NCI-H2227 (cell line): ENCODE data around the gene MRPS33.
"Not testable (repeated sequence)": the region's sequence is repeated elsewhere in the genome, so short reads cannot be mapped to it uniquely, and the experiment has no call there.

Experiments used
- DNase-seq: peaks from one replicate; lab custom pipeline; 2025; ENCODE audit not compliant: unreplicated experiment; lab: John Stamatoyannopoulos, UW

Gene MRPS33

GRCh38 chr7:141012696-141013344 is 1.9 kb downstream of the MRPS33 start:
- no peak for DNase-seq

DNA sequence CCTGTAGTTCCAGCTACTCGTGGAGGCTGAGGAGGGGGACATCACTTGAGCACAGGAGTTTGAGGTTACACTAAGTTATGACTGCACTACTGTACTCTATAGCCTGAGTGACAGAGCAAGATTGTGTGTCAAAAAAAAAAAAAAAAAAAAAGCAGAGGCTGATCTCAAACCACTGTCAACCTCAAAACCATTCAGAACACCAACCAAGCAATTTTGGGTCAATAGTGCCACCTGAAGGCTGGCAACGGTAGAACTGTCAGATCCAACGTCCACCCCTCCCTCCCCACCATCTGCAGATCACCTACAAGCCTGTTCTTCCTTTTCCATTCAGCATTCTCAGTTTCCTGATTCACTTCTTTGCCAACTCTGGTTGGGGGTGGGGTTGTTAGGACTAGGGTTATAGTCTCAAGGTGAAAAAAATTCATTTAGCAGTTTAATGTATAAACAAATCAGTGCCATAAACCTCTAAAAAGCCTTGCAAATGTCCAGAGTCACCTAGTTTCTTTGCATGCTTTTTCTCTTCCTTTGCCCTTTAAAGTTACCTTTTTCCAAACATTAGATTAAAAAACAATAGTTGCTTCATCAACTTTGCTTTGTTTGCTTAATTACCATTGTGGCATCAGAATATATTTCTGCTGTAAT is 2.6 kb downstream of the MRPS33 start:
- peak; percentile 86 for DNase-seq

DNA sequence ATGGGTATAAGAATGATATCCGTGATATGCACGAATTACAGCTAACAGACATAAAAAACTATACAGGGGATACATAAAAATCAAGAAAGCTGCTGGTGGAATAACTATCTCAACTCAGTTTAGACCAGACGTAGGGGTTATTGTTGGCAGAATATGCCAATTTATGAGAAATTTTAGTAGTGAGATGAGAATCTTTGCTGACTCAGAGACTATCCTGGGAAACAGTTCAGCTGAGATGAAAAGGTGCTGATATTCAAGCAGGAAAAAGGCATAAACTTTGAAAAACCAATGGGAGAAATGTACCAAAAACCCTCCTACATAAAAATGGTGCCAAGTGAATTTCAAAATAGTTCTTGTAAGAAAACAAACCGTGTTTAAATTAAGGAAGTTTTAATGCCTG is 3.3 kb downstream of the MRPS33 start:
- no peak for DNase-seq

DNA sequence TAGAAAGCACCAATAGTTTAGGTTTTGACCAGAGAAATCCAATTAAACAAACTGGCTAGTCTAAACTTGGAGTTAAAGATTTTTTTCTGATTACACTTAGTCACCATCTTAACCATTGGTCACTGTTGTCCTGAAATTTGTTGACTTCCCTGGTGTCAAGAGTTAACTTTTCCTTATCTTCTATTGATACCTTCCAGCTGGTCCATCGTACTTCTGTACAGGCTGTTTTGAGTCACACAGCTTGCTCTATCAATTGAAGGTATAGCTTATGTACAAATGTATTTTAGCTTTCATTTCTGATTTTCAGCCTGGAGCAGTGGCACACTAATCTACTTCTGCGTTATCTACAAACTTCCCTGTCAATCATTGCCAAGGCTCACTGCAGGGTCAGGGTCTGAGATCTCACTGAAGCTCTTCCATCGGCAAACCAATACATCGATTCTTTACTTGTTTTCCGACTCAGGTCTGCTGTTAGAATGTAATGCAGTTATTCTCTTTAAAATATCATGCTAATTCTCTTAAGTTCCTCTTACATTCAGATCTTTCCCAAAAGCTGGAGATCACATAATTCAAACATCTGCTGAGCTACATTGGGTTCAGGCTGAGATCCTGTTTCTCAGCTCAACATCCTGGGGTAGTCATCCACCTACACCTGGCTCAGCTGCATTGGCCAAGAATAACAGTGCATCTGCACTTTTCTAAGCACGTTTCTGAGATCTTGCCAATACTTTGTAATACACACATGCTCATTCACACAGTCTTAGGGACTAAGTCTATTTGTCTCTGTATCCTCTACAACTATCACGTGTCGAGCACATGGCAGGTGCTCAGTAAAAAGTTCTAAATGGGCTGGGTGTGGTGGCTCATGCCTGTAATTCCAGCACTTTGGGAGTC is 11.3 kb downstream of the MRPS33 start:
- no peak for DNase-seq

- no peak for DNase-seq
These were observed 13.2 kb downstream of the MRPS33 start for GRCh38 chr7:141001546-141001945.

DNA sequence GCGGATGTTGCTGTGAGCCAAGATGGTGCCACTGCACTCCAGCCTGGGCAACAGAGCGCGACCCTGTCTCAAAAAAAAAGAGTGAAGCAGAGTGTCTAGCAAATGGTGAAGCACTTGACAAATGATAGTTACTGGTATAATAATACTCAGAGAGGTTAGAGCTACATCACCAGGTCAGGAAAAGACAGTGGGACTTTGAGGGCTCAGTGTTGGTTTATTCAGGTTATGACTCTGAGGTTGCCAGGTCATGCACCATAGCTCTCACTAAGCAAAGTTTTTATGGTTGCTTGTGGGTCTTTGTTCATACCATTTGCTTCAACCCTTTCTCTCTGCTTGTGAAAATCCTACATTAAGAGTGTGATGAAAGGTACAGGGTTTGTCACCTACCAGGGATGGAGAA is 13.6 kb downstream of the MRPS33 start:
- DNase-seq: no peak

- DNase-seq: no peak
These were observed 16.0 kb downstream of the MRPS33 start for GRCh38 chr7:140998715-140999114.

DNA sequence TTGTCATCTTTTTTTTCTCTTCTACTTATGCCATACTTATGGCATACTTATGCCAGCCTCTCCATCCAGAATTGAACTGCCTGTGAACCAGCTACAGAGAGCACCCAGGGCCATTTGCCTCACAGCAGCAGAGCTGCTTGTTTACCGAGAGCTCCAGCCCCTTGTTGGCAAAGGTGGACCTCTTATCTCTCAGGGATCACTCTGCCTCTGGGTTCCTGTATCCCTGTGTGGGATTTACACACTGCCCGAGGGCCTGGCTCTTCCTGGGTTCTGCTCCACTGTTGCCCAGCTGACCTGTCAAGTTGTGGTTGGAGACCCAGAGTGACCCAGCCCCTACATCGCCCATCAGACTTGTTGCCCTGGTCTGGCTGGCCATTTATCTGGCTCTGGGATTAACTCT is 22.3 kb downstream of the MRPS33 start:
- no peak for DNase-seq

DNA sequence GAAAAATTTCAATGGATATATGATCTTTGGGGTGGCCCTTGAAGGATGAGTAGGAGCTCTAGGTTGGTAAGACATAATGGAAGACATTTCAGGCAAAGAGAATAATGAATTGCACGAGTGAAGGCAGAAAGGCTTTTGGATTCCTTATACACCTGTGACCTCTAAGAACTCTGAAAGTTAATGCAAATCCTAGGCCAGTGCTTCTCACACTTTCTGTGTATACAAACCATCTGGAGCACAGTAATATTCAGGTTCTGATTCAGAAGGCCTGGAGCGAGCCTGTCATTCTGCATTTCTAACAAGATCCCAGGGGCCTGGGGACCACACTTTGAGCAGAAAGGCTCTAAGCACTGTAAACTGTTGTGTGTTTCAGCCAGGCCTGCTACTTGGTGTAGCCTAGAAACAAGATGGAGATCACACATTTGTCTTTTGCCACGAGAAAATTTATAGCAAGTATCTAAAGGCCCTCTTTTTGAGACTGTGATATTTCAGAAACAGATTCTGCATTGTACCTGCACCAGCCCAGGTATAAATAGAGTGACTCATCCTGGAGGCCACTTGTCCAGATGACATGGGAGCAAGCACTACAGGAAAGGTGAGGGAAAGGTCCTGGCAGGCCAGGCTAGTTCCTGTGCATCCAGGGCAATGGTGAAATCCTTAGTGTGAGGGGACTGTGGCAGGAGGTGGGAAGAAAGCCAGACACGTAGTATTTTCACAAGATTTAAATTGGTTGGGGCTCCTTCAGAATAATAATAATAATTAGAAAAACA is 24.4 kb downstream of the MRPS33 start:
- DNase-seq: no peak

- no peak for DNase-seq
These were observed 25.7 kb downstream of the MRPS33 start for GRCh38 chr7:140989068-140989467.

- no peak for DNase-seq
These were observed 30.9 kb downstream of the MRPS33 start for GRCh38 chr7:140983802-140984201.

DNA sequence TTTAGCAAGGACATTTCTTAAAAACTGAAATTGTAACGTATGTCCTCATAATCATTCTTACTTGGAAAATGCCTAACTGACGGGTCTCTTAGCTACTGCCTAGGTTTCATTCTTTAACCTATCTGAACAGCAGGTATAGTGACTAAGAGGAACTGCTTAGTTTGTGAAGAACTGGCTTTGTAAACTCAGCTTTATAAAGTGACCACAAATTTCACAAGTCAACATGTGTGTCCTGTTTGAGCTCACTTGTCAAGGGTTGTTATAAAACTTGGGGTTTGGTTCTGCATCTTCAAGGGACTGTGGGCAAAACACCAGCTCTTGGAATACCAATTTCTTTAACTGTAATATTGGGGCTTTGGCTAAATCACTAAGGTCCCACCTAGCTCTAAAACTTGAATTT is 32.2 kb downstream of the MRPS33 start:
- DNase-seq: no peak

DNA sequence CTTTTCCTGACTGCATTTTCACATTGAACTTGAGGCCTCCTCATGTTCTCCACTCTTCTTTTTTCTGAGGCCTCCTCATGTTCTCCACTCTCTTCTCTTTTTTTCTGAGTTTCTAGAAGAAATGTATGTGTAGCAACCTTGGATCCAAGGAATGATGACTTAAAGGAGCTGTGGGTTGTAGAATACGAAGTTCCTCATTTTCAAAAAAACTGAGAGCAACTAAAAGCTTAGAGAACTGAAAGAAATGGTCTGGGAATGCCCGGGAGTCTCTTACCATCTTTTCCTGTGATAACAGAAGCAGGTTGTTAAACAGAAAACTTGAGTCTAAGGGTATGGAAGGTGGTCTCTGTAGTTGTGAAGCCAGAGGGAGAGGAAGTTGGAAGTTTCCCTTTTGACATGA is 32.8 kb downstream of the MRPS33 start:
- no peak for DNase-seq

DNA sequence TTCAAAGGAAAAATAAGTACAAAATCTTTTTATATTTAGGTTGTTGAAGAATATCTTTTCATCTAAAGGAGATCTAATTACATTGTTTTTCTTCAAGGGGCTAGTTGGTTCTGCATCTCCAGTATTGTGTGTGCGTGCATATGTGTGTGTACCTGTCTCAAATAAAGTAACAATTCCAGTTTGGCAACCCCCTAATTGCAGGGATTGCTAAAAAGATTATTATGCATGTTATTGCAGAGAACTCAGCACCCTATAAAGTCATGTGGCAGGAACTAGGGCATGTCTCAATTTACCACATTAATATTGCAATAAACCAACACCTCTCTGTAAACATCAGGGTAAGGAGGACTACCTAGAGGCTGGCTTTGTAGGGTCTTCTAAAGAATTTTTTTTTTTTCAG is 37.0 kb downstream of the MRPS33 start:
- no peak for DNase-seq

DNA sequence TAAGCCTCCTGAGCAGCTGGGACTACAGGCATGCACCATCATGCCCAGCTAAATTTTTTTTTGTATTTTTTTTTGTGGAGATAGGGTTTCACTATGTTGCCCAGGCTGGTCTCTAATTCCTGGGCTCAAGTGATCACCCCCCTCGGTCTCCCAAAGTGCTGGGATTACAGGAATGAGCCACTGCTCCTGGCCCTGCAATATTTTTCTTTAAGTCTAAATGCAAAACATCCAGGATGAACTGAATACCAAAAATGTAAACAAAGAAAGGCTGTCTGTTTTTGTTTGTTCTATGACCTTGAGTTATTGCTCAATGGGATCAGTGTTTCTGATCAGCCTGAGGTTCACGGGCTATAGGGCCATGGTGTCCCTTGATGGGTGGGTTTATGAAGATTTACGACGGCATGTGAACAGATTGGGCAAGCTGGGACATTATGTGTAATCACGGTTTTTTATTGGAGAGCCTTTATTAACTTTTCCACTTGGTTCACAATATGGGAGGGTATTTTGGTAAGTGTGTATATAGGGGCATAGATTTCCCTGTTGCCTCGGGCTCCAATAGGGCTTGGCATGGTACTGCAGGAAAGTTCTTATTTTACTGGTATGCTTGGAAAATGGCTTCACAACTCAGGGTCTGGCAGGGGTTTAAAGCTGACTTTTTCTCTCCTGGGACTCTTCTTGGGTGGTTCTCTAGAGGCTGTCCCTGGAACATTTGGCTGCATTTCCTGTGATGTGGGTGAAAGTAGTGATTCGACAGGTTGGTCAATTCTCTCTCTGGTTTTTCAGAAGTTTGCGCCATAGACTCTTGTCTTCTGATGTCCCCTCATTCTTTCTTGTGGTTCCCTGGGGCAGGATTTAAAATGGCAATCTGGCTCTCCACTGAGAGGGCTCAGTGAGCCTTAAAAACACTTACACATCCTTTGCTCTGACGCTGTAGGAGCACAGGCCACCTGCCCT is 41.6 kb downstream of the MRPS33 start:
- no peak for DNase-seq

- DNase-seq: no peak
These were observed 42.4 kb downstream of the MRPS33 start for GRCh38 chr7:140972344-140972743.

DNA sequence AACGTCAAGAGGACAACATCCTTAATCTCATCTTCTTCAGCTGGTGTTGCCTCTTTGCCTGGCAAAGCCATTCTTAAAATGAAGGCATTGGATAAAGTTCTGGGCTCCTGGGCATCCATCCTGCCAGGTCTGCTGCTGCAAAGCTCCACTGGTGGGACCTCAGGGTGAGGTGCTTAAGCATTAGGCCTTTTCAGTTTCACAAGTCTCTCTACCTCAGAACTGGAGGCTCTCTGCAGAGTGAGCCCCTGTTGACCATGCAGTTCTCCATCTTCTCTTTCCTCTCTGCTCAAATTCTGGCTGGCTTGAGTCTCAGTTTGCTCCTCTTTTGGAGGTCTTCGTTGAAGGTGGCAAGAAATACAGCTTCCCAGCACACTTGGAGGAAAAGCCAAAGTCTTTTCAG is 47.3 kb downstream of the MRPS33 start:
- DNase-seq: no peak

DNA sequence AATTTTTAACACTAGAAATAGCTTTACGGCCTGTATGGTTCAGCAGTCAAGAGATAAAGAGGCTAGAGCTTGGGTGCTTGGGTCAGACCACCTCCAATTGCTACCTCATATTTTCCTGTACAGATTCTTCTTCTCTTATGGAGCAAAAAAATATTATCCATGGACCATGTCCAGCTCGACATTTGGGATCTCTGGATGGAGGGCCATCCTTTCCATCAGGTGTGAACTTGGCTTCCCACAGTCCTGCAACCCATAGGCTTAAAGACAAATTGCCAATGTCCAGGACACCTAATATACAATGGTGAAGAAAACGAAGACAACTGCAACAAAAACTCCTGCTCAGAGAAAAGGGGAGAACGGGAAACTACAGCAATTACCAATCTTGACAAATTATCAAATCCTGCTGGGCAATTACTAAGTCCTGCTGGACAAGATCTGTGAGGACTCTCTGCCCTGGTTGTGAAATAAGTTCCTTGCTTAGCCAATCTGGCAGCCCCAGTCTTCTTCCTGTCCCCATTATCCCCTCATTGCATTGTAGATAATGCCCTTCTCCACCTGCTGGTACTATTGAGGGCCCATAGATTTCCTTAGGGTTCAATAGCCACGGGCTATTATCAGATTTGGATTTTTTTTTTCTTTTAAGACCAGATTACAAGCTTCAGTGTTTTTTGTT is 48.1 kb downstream of the MRPS33 start:
- DNase-seq: no peak

DNA sequence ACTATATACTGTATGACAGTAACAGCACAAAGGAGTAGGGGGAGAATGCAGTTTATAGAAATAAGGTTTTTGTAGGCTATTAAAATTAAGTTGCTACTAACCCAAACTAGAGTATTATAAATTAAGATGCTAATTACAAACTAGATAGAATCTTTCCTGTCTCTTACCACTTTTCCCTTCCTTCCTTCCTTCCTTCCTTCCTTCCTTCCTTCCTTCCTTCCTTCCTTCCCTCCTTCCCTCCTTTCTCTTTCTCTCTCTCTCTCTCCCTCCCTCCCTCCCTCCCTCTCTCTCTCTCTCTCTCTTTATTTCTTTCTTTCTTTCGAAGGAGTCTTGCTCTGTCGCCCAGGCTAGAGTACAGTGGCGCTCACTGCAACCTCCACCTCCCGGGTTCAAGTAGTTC is 53.6 kb downstream of the MRPS33 start:
- DNase-seq: no peak

GRCh38 chr7:140956997-140957396 is 57.8 kb downstream of the MRPS33 start:
- DNase-seq: not testable (repeated sequence)
